ENCODE measurements around the gene DCC.

Gene DCC

GRCh38 chr18:52816121-52816520 lies 476.1 kb downstream of the DCC start:
- Histone ChIP-seq H3K27me3 (ENCODE audit: insufficient read depth, low read length) (peaks cover 3% of the 10 kb centered on the region; the same call in 1 of the 2 replicates), H3K4me1 (ENCODE audit: insufficient read depth, low read length) (no peaks in the 10 kb centered on the region), H3K36me3 (ENCODE audit: insufficient read depth, low read length) (no peaks in the 10 kb centered on the region), H3K9ac (ENCODE audit: low read depth, low read length) (no peak overlapping the region), H3K4me3 (ENCODE audit: low read length) (no peak overlapping the region), H3K27ac (ENCODE audit: low read depth, low read length) (no peak overlapping the region), H3K9me3 (ENCODE audit: insufficient read depth, low read depth, low read length) (no peaks in the 10 kb centered on the region)
- 90% methylated on average over 4 of the region's 4 CpGs for WGBS

- H3K27ac ChIP-seq (ENCODE audit: low read depth, low read length): no peak overlapping the region
- H3K36me3 ChIP-seq (ENCODE audit: insufficient read depth, low read length): no peaks in the 10 kb centered on the region
- H3K4me1 ChIP-seq (ENCODE audit: insufficient read depth, low read length): no peaks in the 10 kb centered on the region
- WGBS: 100% methylated on average over 1 of the region's 1 CpG
- no peaks in the 10 kb centered on the region for H3K9me3 ChIP-seq (ENCODE audit: insufficient read depth, low read depth, low read length)
- H3K4me3 ChIP-seq (ENCODE audit: low read length): no peak overlapping the region
- H3K27me3 ChIP-seq (ENCODE audit: insufficient read depth, low read length): peaks cover 41% of the 10 kb centered on the region
- no peak overlapping the region for H3K9ac ChIP-seq (ENCODE audit: low read depth, low read length)
Observed at GRCh38 chr18:52822160-52822559, 482.2 kb downstream of the DCC start.

DNA sequence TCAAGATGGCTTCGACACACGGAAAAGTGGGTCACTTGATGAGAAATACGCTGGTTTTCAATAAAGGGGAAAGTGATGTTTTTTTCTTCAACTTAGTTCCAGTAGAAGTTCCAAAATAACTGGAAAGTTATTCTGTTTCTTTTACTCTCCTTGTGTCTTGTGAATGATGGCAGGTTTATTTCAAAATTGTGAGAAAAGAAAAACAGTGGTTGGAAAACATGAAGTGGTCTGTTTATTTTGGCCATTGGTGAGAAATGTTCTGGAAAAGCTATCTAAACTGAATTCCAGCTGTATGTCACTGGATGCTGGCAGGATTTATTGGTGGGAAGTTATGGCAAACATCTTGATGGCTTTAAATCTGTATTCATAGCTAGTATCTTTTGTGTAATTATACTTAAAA lies 484.1 kb downstream of the DCC start:
- H3K9ac ChIP-seq (ENCODE audit: low read depth, low read length): no peak overlapping the region
- H3K36me3 ChIP-seq (ENCODE audit: insufficient read depth, low read length): no peaks in the 10 kb centered on the region
- H3K4me3 ChIP-seq (ENCODE audit: low read length): no peak overlapping the region
- H3K27me3 ChIP-seq (ENCODE audit: insufficient read depth, low read length): peaks cover 61% of the 10 kb centered on the region
- no peak overlapping the region for H3K27ac ChIP-seq (ENCODE audit: low read depth, low read length)
- no peaks in the 10 kb centered on the region for H3K9me3 ChIP-seq (ENCODE audit: insufficient read depth, low read depth, low read length)
- H3K4me1 ChIP-seq (ENCODE audit: insufficient read depth, low read length): no peaks in the 10 kb centered on the region
- WGBS: 96% methylated on average over 3 of the region's 3 CpGs

DNA sequence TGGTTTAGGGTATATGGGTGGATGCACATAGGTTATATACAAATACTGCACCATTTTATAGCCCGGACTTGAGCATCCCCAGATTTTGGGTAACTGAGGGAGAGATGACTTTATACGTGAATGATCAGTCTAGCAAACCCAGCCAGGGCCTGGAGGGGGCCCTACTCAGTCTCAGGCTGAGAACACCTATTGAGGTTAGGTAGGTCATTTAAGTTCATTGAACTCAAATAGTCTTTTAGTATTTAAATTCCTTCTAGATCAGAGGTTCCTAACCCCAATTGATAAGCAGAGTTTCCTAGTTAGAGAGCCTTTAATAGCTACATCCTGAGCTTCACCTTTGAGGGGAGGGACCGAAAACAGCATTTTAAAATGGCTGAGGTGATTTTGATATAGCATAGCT lies 487.0 kb downstream of the DCC start:
- Histone ChIP-seq H3K27me3 (ENCODE audit: insufficient read depth, low read length) (peaks cover 83% of the 10 kb centered on the region), H3K9ac (ENCODE audit: low read depth, low read length) (no peak overlapping the region), H3K9me3 (ENCODE audit: insufficient read depth, low read depth, low read length) (no peaks in the 10 kb centered on the region), H3K4me1 (ENCODE audit: insufficient read depth, low read length) (no peaks in the 10 kb centered on the region), H3K27ac (ENCODE audit: low read depth, low read length) (no peak overlapping the region), H3K4me3 (ENCODE audit: low read length) (no peak overlapping the region), H3K36me3 (ENCODE audit: insufficient read depth, low read length) (no peaks in the 10 kb centered on the region)
- 70% methylated on average over 3 of the region's 3 CpGs for WGBS

- Histone ChIP-seq H3K27ac (ENCODE audit: low read depth, low read length) (no peak overlapping the region), H3K4me1 (ENCODE audit: insufficient read depth, low read length) (no peaks in the 10 kb centered on the region), H3K4me3 (ENCODE audit: low read length) (no peak overlapping the region), H3K27me3 (ENCODE audit: insufficient read depth, low read length) (peaks cover 73% of the 10 kb centered on the region), H3K9me3 (ENCODE audit: insufficient read depth, low read depth, low read length) (no peaks in the 10 kb centered on the region), H3K36me3 (ENCODE audit: insufficient read depth, low read length) (no peaks in the 10 kb centered on the region), H3K9ac (ENCODE audit: low read depth, low read length) (no peak overlapping the region)
Observed at GRCh38 chr18:52829320-52829719, 489.3 kb downstream of the DCC start.

- H3K27ac ChIP-seq (ENCODE audit: low read depth, low read length): no peak overlapping the region
- H3K4me3 ChIP-seq (ENCODE audit: low read length): no peak overlapping the region
- H3K27me3 ChIP-seq (ENCODE audit: insufficient read depth, low read length): peaks cover 67% of the 10 kb centered on the region
- H3K9ac ChIP-seq (ENCODE audit: low read depth, low read length): no peak overlapping the region
- no peaks in the 10 kb centered on the region for H3K4me1 ChIP-seq (ENCODE audit: insufficient read depth, low read length)
- no peaks in the 10 kb centered on the region for H3K36me3 ChIP-seq (ENCODE audit: insufficient read depth, low read length)
- WGBS: 97% methylated on average over 4 of the region's 4 CpGs
- no peaks in the 10 kb centered on the region for H3K9me3 ChIP-seq (ENCODE audit: insufficient read depth, low read depth, low read length)
Observed at GRCh38 chr18:52829876-52830405, 489.9 kb downstream of the DCC start.

DNA sequence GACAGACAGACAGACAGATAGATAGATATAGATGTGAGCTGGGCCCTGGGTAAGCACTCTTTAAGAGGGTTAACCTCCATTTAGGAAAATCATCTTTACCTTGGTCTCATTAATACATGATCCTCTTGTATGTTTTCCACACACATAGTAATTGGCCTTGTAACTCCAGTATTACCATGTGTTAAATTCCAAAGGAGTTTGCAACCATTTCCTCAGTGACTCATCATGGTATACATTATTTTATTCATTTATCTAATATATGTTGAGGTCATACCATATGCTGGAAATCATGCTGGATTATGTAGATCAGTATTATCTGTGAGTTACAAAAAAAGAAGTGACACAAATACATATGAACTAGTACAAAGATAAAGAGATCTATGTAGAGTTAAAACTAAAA lies 504.3 kb downstream of the DCC start:
- H3K4me1 ChIP-seq (ENCODE audit: insufficient read depth, low read length): no peaks in the 10 kb centered on the region
- no peak overlapping the region for H3K4me3 ChIP-seq (ENCODE audit: low read length)
- H3K9me3 ChIP-seq (ENCODE audit: insufficient read depth, low read depth, low read length): no peaks in the 10 kb centered on the region
- no peak overlapping the region for H3K27ac ChIP-seq (ENCODE audit: low read depth, low read length)
- H3K27me3 ChIP-seq (ENCODE audit: insufficient read depth, low read length): no peaks in the 10 kb centered on the region
- no peaks in the 10 kb centered on the region for H3K36me3 ChIP-seq (ENCODE audit: insufficient read depth, low read length)
- H3K9ac ChIP-seq (ENCODE audit: low read depth, low read length): no peak overlapping the region

- H3K4me3 ChIP-seq (ENCODE audit: low read length): no peak overlapping the region
- H3K4me1 ChIP-seq (ENCODE audit: insufficient read depth, low read length): no peaks in the 10 kb centered on the region
- no peaks in the 10 kb centered on the region for H3K36me3 ChIP-seq (ENCODE audit: insufficient read depth, low read length)
- no peak overlapping the region for H3K9ac ChIP-seq (ENCODE audit: low read depth, low read length)
- no peaks in the 10 kb centered on the region for H3K9me3 ChIP-seq (ENCODE audit: insufficient read depth, low read depth, low read length)
- 92% methylated on average over 2 of the region's 2 CpGs for WGBS
- no peaks in the 10 kb centered on the region for H3K27me3 ChIP-seq (ENCODE audit: insufficient read depth, low read length)
- no peak overlapping the region for H3K27ac ChIP-seq (ENCODE audit: low read depth, low read length)
Observed at GRCh38 chr18:52845036-52845435, 505.0 kb downstream of the DCC start.

DNA sequence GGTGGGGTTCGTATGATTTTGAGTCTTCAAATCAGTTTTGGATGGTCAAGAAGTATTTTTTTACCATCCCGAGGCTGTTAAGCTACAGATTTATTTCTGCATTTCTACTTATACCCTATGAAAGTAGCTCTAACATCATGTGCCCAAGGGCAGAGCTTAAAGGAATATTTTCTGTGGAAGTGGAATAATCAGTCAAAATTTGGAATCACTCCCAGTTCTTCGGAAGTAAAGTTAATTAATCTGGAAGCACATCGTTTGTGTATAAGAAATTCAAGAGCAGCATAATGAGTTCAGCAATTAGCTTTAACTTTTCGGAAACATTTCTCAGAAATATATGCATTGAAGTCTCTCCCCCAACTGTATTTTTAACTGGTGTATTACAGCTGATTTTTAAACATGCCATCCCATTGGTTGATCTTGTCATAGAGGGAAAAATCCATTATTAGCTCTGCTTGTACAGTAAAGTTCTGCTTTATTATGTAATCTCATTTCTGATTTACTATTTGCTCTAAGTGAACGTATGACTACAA lies 510.1 kb downstream of the DCC start:
- Histone ChIP-seq H3K9ac (ENCODE audit: low read depth, low read length) (no peak overlapping the region), H3K36me3 (ENCODE audit: insufficient read depth, low read length) (no peaks in the 10 kb centered on the region), H3K27me3 (ENCODE audit: insufficient read depth, low read length) (no peaks in the 10 kb centered on the region), H3K4me1 (ENCODE audit: insufficient read depth, low read length) (no peaks in the 10 kb centered on the region), H3K9me3 (ENCODE audit: insufficient read depth, low read depth, low read length) (no peaks in the 10 kb centered on the region), H3K27ac (ENCODE audit: low read depth, low read length) (no peak overlapping the region), H3K4me3 (ENCODE audit: low read length) (no peak overlapping the region)
- 98% methylated on average over 6 of the region's 6 CpGs for WGBS

- H3K9me3 ChIP-seq (ENCODE audit: insufficient read depth, low read depth, low read length): no peaks in the 10 kb centered on the region
- H3K4me1 ChIP-seq (ENCODE audit: insufficient read depth, low read length): no peaks in the 10 kb centered on the region
- no peaks in the 10 kb centered on the region for H3K27me3 ChIP-seq (ENCODE audit: insufficient read depth, low read length)
- H3K27ac ChIP-seq (ENCODE audit: low read depth, low read length): no peak overlapping the region
- H3K9ac ChIP-seq (ENCODE audit: low read depth, low read length): no peak overlapping the region
- 92% methylated on average over 3 of the region's 3 CpGs for WGBS
- H3K4me3 ChIP-seq (ENCODE audit: low read length): no peak overlapping the region
- no peaks in the 10 kb centered on the region for H3K36me3 ChIP-seq (ENCODE audit: insufficient read depth, low read length)
Observed at GRCh38 chr18:52861558-52861957, 521.6 kb downstream of the DCC start.

DNA sequence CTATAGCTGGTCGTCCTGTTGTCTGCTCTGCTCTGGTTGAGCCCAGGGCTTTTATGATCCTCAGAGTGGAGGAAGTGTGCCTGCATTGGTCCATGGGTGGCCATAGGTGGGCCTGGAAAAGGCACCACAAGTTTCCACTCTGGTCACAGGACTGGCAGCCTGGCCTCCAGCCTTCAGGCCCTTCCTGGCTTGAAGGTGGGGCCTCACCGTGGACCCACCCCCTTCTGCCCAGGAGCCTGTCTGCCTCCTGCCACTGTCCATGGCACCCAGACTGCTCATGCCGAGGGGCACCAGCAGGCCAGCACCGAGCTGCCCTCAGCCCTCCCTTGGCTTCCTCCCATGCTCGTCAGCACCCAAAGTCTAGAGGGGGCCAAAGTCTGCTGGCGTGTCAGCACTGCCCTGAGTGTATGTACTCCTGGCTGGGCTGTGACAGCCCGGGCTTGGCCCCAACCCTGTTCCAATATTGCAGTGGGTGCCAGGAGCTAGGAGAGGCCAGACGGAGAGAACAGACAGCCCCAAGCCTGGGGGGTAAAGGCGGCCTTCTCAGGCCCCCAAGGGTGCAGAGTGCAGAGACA lies 529.4 kb downstream of the DCC start:
- Histone ChIP-seq H3K4me3 (ENCODE audit: low read length) (no peak overlapping the region), H3K36me3 (ENCODE audit: insufficient read depth, low read length) (no peaks in the 10 kb centered on the region), H3K27ac (ENCODE audit: low read depth, low read length) (no peak overlapping the region), H3K27me3 (ENCODE audit: insufficient read depth, low read length) (no peaks in the 10 kb centered on the region), H3K9me3 (ENCODE audit: insufficient read depth, low read depth, low read length) (no peaks in the 10 kb centered on the region), H3K9ac (ENCODE audit: low read depth, low read length) (no peak overlapping the region), H3K4me1 (ENCODE audit: insufficient read depth, low read length) (no peaks in the 10 kb centered on the region)
- 94% methylated on average over 9 of the region's 9 CpGs for WGBS

All from HUES64 (cell line).